Activated CD8-positive, alpha-beta memory T cell treated with anti-CD3 and anti-CD28 coated beads, Interleukin-2, amount 50 U/mL, for 1 hour (primary cell): ENCODE data around the gene RELL1.

Source experiments
- DNase-seq: peaks from one replicate; pipeline ENCODE4 v3.0.0-alpha.2; 2020; ENCODE audit errors: extremely low read depth

Gene RELL1

DNA sequence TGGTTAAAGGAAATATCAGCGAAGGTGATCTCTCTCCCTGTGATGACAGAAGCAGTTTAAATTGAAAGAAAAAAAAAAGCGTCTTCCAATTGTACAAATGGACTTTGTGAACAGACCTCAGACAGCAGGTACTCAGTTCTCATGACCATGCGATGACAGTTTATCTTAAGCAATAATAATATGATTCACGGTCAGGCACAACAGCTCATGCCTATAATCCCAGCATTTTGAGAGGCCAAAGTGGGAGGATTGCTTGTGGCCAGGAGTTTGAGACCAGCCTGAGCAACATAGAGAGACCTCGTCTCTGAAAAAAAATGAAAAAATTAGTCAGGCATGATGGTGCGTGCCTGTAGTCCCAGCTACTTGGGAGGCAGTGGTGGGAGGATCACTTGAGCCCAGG, 51.0 kb downstream of the RELL1 start:
- DNase-seq: no peak

DNA sequence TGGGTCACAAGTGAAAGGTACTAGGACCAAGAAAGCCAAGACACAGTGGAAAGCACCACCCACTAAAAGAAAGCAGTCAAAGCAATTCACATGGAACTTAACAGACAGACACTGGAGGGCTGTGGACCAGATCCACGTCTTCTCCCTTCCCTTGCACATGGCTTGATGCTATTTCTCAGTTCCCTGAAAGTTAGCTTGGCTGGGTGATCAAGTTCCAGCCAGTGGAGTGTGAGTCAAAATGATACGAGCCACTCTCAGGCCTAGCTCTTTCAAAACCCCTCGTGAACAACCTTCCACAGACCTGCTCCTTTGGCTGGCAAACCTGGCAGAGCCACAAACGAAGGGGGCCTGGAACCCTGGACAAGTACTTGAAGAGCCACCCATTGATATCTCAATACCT, 52.0 kb downstream of the RELL1 start:
- DNase-seq: no peak

DNA sequence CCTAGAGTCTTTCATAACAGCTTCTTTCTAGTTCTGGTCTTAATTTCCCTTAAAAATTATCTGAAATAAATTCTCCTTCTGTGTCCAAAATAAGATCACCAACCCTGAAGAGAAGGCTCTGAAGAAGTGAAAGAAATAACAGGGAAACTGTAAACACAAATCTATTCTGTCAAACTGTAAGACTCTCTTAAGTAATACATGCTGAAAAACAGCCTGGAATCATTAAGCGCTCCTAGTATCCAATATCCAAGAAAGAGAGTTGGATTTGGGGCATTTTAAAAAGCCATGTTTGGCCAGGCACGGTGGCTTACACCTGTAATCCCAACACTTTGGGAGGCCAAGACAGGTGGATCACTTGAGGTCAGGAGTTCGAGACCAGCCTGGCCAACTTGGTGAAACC, 53.3 kb downstream of the RELL1 start:
- DNase-seq: no peak

DNA sequence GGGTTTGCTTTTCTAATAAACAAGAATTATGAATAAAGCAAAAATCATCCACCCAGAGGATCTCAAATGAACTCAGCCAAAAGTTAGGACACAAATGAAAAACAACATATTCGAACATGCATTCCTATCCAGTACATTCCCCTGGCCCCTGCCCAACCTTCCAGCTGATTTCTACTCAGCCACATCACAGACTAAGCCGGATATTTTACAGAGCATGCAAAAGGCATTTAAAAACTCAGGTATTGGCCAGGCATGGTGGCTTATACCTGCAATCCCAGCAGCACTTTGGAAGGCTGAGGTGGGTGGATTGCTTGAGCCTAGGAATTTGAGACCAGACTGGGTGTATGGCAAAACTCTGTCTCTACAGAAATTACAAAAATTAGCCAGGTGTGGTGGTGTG, 54.6 kb downstream of the RELL1 start:
- no peak for DNase-seq

DNA sequence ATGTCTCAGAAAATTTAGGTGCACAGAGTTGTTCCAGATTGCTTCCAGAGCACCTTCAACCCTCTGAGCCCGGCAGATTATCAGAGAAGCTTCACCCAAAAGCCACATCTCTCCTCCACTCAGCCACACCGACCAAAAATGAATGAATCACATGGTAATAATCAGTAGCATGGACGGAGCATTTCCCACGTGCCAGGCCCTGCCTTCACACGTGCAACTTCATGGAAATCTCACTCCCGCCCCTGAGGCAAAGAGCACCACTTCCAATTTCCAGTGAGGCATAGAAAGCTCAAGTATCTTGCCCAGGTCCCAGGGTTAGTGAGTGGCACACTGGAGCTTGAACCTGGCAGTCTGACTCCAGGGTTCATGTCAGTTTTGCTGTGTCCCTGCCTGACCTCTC, 56.5 kb downstream of the RELL1 start:
- DNase-seq: no peak

DNA sequence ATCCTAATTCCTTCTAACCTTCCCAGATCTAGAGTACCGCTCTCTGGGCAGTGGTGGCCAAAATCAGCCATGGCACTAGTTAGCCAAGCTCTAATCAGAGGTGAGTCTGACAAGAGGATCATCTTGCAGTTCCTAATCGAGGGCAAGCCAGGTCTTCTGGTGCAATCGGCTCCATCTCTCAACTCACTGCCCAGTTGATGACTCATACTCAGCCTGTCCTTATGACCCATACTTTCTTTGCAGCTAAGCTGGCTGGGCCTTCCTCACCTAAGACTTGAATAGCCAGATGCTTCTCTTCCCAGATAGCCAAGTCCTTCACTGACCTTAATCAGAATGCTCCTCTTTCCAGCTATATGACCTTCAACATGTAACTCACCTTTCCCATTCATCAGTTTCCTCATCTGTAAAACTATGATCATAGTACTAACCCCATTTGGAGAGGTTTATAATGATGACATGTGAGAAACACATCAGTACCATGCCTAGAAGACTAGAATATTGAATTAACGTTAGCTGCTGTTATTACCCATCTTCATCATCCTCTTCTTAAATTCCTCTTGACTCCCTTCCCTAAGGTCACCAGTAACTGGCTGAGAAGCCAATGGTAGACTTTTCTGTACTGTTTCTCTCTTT, 57.1 kb downstream of the RELL1 start:
- DNase-seq: no peak

DNA sequence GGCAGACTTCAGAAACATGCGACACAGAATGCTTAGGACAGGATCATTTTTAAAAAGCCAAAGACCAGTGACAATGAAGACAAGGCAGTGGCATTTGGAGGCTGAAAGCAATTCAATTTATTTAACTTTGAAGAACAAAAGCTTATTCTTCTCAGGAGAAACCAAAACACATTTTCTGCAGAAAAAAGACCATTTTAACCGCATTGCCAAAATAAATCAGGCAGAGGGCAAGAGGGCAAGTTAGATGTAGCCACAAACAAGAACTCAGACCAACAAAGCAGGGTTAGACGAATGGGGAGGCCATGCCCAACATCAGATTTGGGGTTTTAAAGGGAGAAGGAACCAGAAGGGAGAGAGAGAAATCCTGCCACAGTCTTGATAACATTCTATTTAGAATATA, 58.9 kb downstream of the RELL1 start:
- no peak for DNase-seq

DNA sequence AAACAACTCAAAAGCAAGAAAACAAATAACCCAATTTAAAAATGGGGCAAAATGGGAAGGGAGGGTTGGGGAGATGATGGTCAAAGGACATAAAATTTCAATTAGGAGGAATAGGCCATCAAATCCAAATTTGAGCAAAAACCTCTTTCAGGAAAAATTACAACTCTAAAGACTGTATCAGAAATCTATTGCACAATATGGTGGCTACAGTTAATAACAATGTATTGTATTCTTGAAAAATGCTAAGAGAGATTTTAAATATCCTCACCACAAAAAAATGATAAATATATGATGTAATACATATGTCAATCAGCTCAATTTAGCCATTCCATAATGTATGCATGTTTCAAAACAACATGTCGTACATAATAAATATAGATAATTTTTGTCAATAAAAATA, 60.7 kb downstream of the RELL1 start:
- no peak for DNase-seq

DNA sequence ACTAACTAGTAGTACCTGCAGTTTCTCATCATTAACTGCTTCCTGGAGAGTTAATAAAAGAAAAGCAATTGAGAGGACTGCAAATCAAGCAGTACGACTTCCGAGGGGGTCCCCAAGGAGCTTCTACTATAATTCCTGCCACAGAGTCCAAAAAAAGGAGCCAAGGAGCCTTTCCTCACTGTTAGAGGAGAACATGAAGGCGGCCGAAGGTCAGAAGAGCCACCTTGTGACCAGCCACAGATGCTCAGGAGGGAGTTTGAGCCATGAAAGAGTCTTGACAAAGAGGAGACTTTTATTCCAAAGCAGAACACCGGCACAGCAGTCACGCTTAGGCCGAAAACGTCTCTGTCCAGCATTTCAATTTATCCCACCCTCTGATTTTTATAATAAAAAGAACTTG, 62.2 kb downstream of the RELL1 start:
- no peak for DNase-seq

DNA sequence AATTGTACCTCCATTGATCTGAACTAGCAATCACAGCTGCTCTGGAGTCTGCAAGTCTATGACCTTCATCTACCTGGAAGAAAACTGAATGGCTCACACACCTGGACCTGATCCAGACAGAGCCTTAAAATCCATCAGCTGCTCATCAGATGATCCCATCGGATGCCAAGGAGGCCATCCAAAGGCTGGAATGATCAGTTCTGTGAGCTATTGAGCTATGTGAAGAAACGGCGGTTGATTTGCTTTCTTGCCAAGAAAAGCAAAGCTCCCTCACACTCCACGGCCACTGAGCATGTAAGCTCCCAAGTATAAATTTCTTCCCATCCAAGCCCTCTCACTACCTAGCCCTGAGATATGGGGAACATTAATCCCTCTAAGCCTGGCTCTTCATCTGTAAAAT, 63.1 kb downstream of the RELL1 start:
- DNase-seq: no peak

DNA sequence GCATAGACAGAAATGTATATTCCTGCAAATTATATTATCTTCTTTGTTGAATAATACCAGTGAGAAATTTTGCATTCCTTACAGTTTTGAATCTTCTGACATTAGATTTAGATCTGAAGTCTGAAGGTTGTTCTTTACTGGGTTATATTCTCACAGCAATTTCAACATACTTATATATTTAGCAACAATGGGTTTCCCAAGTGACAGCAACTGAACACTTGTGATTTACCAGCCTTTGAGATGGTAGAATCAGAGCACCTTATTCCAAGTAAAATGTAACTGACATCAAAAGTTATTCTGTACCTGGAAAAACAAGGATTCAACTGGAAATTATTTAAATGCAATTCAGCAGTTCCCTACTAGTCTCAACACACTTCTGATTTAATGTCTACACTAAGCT, 66.0 kb downstream of the RELL1 start:
- DNase-seq: no peak

DNA sequence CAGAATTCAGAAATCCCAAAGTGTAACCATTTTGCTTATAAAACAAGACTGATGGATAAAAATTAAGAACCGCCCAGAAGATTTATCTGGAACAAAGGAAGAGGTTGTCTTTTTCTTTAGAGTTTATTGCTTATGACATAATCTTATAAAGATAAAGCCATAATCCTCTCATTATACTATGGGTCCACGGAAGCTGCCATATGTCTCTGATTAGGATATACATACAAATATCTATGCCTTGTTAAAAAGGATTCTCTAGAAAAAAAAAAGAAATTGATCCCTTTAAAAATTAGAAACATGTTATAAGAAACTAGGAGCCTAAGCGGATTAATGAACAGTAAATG, 70.5 kb downstream of the RELL1 start:
- no peak for DNase-seq

DNA sequence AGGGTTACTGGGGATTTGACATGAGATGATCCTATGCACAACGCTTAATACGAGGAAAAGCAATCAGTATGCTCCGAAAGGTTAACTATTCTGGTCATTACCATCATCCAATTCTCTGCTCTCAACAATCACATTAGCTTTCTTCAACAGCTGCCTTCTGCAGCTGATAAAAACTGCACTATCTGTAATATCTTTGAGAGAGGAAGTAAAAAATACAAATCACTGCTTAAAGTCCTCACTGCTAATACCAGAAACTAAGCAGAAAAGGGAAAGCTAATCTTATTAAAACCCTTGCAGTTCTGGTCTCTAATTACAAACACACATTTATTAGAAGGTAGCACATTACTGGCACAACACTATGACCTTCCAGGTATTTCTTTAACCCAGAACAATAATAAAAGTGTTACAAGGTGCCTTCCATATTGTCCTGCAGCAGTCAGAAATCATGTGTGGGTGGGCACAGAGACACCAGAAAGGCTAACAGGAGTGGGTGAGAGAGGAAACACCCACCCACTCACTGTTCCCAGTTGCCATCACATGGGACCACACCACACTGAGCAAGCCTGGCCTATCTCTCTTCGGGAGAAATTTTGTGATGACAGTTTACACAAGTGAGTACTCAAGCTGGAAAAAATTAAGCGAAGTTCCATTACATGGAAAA, 71.0 kb downstream of the RELL1 start:
- DNase-seq: no peak

DNA sequence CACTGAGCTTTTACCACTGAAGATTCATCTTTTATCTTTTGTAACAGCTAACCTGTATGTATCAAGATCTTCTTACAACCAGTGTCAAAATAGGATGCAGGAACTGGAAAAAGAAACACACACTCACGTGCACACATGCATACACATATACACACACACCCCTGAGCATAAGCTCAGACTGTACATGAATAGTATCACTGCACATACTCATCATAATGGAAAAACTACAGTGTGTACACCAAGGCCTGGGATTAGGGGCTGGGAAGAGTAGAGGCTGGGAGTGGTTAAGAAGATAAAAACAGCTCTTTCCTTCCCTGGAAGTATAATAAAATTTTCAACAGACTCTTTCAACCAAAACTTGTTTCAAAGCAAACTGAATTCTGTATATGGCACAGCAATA, 73.4 kb downstream of the RELL1 start:
- DNase-seq: no peak

DNA sequence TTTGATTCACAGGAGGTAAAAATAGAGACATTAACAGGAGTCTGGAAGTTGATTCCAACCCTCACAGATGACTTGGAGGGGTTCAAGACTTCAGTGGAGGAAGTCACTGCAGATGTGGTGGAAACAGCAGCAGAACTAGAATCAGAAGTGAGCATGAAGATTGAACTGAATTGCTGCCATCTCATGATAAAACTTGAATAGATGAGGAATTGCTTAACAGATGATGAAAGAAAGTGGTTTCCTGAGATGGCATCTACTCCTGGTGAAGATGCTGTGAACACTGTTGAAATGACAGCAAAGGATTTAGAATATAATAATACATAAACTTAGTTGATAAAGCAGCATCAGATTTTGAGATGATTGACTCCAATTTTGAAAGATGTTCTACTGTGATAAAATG, 76.5 kb downstream of the RELL1 start:
- no peak for DNase-seq

DNA sequence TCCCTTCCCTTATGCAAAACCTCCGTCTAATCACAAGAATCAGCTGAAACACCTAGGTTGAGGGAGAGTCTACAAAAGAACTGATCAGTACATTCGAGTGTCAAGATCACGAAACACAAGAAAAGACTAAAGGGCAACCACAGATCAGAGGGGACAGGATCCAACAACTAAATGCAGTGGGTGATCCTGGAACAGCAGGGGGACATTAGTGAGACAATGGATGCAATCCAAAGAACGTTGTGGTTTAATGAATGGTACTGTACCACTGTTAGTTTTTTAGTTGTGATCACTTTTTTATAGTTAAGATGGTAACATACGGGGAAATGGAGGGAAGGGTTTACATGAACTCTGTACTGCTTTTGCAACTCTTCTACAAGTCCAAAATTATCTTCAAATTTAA, 79.2 kb downstream of the RELL1 start:
- DNase-seq: no peak

DNA sequence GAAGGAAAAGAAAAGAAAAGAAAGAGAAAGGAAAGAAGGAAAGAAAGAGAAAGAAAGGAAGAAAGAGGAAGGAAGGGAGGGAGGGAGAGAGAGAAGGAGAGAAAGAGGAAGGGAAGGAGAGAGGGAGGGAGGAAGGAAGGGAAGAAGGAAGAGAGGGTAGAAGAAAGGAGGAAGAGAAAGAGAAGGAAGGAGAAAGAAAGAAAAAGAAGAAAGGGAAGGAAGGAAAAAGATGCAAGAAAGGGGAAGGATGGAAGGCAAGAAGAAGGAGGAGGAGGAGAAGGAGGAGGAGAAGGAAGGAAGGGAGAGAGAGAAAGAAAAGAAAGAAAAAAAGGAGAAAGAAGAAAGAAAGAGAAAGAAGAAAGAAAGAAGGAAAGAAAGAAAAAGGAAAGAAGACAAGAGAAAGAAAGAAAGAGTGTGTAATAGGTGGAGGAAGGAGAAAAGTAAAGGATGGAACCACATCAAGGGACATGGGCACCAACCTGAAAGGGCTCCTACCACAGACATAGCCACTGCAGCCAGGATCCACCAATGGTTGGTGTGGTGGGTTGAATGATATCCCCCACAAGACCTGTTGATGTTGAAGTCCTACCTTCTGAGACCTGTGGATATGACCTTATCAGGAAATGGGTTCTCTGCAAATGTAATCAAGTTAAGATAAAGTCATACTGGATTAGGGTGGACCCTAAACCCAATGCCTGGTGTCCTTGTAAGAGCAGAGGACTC, 80.2 kb downstream of the RELL1 start:
- no peak for DNase-seq

DNA sequence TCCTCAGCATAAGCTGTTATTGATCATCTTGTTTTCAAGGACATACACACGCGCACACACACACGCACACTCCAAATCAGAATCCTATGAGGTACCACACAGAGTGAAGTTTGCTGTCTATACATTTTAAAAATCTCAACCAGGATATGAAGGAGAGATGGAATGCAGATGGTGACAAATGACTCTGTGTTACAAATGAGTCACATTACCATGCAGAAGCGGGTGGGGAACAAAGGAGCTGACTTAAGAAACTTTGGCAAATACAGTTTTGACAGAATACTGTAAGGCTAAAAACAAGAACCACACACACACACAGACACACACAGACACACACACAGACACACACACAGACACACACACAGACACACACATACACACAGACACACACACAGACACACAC, 81.7 kb downstream of the RELL1 start:
- DNase-seq: no peak

DNA sequence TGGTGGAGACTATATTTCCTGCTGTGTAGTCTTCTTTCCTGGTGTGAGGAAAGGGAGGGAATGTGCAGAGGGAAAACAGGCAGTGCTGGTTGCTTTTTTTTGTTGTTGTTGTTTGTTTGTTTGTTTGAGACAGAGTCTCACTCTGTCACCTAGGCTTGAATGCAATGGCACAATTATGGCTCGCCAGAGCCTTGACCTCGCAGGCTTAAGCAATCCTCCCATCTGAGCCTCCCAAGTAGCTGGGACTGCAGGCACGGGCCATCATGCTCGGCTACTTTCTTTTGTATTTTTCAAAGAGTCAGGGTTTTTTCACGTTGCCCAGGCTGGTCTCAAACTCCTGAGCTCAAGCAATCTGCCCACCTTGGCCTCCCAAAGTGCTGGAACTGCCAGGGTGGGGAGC, 82.5 kb downstream of the RELL1 start:
- DNase-seq: no peak

DNA sequence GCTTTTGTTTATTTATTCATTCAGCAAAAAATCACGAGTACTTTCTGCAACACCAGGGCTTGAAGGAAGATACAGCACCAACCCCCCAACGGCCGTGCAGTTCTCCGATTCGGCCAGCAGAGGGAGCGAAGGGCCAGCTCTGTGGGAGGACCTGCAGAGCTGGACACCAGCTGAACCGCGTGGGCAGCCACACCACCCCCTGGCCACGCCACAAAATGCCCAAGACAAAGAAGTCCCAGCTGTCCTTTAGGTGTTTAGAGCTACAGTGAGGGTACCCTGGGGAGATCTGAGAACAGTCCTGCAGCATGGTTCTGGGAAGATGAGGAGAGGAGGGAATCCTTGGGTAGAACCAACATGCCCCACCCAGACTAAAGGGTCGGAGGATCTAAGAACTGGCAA, 83.1 kb downstream of the RELL1 start:
- DNase-seq: peak; percentile 10

DNA sequence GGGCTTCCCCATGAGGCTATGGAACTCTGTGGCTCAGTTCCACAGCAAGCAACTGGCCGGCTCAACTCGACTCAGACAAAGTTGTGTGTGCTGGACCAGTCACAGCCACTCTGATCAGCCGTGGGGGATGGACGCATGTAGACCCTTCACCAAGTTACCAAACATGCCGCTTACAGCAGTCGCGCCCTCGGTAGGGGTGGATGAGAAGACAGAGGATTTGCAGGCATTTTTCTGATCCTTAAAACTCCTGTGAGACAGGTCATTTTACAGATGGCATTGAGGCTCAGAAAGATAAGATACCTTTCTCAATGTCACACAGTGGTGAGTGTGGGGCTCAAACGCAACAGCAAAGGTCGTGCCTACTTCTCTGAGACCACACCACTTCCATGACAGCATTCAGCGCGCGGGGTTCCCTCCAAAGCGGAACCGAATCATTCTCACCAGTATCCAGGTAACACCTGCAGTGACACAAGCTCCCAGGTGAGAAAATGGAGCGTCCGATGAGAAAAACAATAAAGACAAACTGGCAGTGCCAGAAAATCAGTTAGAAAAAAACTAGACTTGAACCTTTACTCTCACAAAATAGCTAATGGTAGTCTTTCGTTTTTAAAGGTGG, 83.6 kb downstream of the RELL1 start:
- DNase-seq: no peak

DNA sequence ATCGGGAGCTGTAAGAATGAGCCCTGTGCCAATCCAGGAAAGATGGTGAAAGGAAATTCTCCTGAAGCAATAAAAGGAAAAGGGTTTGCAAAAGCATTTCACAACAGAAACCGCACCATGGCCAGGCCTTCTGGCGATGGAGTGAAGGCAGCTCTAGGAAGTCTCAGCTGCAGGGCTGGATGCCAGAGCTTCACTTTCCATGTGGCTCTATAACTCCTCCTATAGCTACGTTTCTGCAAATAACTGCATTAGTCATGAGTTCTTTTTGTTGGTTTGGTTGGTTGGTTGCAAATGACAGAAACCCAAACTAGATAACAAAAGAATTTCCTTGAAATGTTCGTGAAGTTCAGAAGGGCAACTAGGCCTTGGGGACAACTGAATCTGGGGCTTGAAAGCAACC, 84.6 kb downstream of the RELL1 start:
- DNase-seq: no peak
